Smooth muscle cell of the brain vasculature (primary cell): ENCODE results near the gene VAMP4.

Experiments
- DNase-seq: peaks from one replicate; pipeline ENCODE4 v3.0.0-alpha.2; 2012; ENCODE audit warnings: low read depth, low spot score

Gene VAMP4

GRCh38 chr1:171652234-171652822 is 89.5 kb downstream of the VAMP4 start, which contains the start of gene MYOC:
Gene MYOC, minus strand, starts transcription at chr1:171652688. Its CDS starts 77 bp downstream, at chr1:171652611.
- DNase-seq: no peak
